ENCODE data around the gene MRTO4.
"Not testable (repeated sequence)": the region's sequence is repeated elsewhere in the genome, so short reads cannot be mapped to it uniquely, and the experiment has no call there.

DNA sequence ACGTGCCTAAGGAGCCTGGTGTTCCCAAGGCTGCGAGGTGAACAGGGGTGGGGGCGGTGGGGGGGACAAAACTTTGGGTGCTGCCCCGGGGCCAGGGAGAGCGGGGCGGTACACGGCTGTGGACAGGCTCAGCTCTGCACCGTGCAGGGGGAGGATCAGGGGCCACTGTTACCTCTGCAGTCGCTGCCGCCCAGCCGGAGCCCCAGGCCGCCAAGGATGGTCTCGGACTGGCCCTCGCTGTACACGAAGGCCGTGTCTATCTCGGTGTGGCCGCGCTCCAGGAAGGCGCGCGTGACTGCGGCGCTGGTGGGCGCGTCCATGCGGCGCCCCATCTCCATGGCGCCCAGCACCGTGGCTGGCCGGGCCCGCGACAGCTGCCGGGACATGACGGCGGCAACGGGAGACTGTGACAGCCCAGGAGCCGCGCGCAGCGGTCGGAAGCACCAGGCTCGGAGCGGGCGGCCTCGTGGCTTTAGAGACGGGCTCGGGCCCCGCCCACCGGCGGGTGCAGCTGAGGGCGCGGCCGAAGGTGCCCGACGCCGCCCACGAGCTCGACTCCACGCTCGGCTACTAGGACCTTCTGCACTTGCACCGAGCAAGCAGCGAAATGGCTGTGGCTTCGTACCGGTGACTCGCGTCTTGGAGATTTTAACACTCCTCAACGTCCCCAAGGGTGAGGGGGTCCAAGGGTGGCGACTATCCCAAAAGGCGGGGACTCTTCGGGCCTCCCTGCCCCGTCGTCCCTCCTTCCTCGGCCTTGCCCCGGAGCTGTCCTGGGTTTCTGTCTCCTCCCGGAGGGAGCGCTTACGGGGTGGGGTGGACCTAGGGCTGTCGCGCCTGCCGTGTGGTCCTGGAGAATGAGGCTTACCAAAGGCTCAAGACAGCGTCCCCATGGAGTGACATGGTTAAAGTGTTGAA is 37.0 kb downstream of the MRTO4 start, which contains the start of gene AKR7A3:
- TF ChIP-seq, protein P1, sequence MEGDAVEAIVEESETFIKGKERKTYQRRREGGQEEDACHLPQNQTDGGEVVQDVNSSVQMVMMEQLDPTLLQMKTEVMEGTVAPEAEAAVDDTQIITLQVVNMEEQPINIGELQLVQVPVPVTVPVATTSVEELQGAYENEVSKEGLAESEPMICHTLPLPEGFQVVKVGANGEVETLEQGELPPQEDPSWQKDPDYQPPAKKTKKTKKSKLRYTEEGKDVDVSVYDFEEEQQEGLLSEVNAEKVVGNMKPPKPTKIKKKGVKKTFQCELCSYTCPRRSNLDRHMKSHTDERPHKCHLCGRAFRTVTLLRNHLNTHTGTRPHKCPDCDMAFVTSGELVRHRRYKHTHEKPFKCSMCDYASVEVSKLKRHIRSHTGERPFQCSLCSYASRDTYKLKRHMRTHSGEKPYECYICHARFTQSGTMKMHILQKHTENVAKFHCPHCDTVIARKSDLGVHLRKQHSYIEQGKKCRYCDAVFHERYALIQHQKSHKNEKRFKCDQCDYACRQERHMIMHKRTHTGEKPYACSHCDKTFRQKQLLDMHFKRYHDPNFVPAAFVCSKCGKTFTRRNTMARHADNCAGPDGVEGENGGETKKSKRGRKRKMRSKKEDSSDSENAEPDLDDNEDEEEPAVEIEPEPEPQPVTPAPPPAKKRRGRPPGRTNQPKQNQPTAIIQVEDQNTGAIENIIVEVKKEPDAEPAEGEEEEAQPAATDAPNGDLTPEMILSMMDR (IDR thresholded peaks at IDR 0.05), result not testable (repeated sequence)
- TF ChIP-seq POLR2A (IDR thresholded peaks at IDR 0.05), result peak in 1 of 2 donors; percentile 32
